HEK293T (cell line): Measurements from ENCODE around the gene CTSE.

Source experiments
- BHLHE40 ChIP-seq: fragments of 450-650 bp; IDR thresholded peaks from 2 replicates; pipeline ENCODE4 v1.6.1; 2016; ENCODE audit warnings: mild to moderate bottlenecking, moderate library complexity, borderline replicate concordance
- CTBP1 ChIP-seq: fragments of 450-650 bp; IDR thresholded peaks from 2 replicates; pipeline ENCODE4 v1.6.1; 2016; ENCODE audit warnings: borderline replicate concordance
- FOXA1 ChIP-seq: fragments of 450-650 bp; IDR thresholded peaks from 2 replicates; pipeline ENCODE4 v1.6.1; 2016; ENCODE audit warnings: mild to moderate bottlenecking
- FOXM1 ChIP-seq: fragments of 450-650 bp; IDR thresholded peaks from 2 replicates; pipeline ENCODE4 v1.6.1; 2017; ENCODE audit warnings: mild to moderate bottlenecking, borderline replicate concordance
- HDGF ChIP-seq: fragments of 450-650 bp; IDR thresholded peaks from 2 replicates; pipeline ENCODE4 v1.6.1; 2017; ENCODE audit warnings: antibody characterized with exemption, borderline replicate concordance
- L3MBTL2 ChIP-seq: fragments of 450-650 bp; conservative IDR thresholded peaks from 2 replicates; pipeline ENCODE4 v1.6.1; 2016; ENCODE audit warnings: mild to moderate bottlenecking
- LEF1 ChIP-seq: fragments of 450-650 bp; IDR thresholded peaks from 2 replicates; pipeline ENCODE4 v1.6.1; 2017; ENCODE audit warnings: mild to moderate bottlenecking, borderline replicate concordance
- NFRKB ChIP-seq: fragments of 450-650 bp; IDR thresholded peaks from 2 replicates; pipeline ENCODE4 v1.6.1; 2016; ENCODE audit warnings: mild to moderate bottlenecking, moderate library complexity
- PKNOX1 ChIP-seq: fragments of 450-650 bp; IDR thresholded peaks from 2 replicates; pipeline ENCODE4 v1.6.1; 2016
- SP1 ChIP-seq: fragments of 450-650 bp; IDR thresholded peaks from 2 replicates; pipeline ENCODE4 v1.6.1; 2017
- TARDBP ChIP-seq: fragments of 450-650 bp; IDR thresholded peaks from 2 replicates; pipeline ENCODE4 v1.6.1; 2016
- ZNF384 ChIP-seq: fragments of 450-650 bp; IDR thresholded peaks from 2 replicates; pipeline ENCODE4 v1.6.1; 2016

DNA sequence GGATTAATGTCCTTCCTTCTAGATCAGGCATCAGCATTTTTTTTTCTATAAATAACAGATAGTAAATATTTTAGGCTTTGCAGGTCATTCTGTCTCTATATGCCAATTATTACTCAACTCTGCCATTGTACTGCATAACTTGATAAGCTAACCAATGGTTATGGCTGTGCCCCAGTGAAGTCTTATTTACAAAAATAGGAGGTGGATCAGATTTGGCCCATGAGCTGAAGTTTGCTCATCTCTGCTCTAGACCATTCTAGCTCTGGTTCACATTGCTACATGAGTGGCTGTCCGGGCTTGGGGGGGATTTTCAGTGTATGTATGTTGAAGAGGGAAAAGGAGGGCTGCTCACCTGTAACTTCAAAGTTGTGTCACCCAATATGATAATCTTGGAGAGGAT, 30.6 kb downstream of the CTSE start:
- TF ChIP-seq SP1, result no peak
- TF ChIP-seq FOXM1, result no peak
- TF ChIP-seq TARDBP, result no peak
- no peak for TF ChIP-seq HDGF
- TF ChIP-seq ZNF384, result no peak
- TF ChIP-seq L3MBTL2, result no peak
- no peak for TF ChIP-seq PKNOX1
- no peak for TF ChIP-seq NFRKB
- TF ChIP-seq FOXA1, result no peak
- TF ChIP-seq LEF1, result no peak
- no peak for TF ChIP-seq CTBP1
- TF ChIP-seq BHLHE40, result no peak
